RWPE1 (cell line): Measurements from ENCODE around the gene CCDC83.

ENCODE experiments used
- CTCF ChIA-PET: fragments of 350-600 bp; sonication (Branson Sonifier 250); formaldehyde crosslinking; extraction: SDS; loops from one replicate; lab custom pipeline; 2021; lab: Yijun Ruan, JAX
- POLR2A ChIA-PET: fragments of 400-600 bp; formaldehyde crosslinking; extraction: SDS; loops from one replicate; lab custom pipeline; 2020; ENCODE audit warnings: antibody characterized with exemption; ENCODE audit not compliant: low non-redundant PET; lab: Yijun Ruan, JAX
- DNase-seq: peaks from one replicate; pipeline ENCODE4 v3.0.0; 2012; ENCODE audit warnings: low spot score
- H3K27ac ChIP-seq: fragments of 450-650 bp; 2 replicates; pipeline ENCODE4 v1.5.1; 2017
- CTCF ChIP-seq: fragments of 450-650 bp; conservative IDR thresholded peaks from 2 replicates; pipeline ENCODE4 v1.5.1; 2017; ENCODE audit warnings: low read depth, mild to moderate bottlenecking

Gene CCDC83

GRCh38 chr11:85855341-85855656 lies at the start of gene CCDC83:
CCDC83 (plus strand) TSS chr11:85855383; CDS start chr11:85865124, 9,741 bp downstream.
- no peak for DNase-seq
- CTCF ChIA-PET, result interaction anchor here (0.5 to 1.5 kb wide), 22 partner anchors 8 to 553 kb away, joined by 3 to 9 read pairs (median 4); no protein-coding TSS in a partner anchor
- POLR2A ChIA-PET, result no interaction called here

GRCh38 chr11:85805387-85805786 lies 49.8 kb upstream of the CCDC83 start:
- ChIA-PET CTCF (interaction anchor here (0.7 kb wide), 1 partner anchor 162 kb away, joined by 3 read pairs; no protein-coding TSS in a partner anchor), POLR2A (no interaction called here)
- TF ChIP-seq CTCF, result no peak
- no peak for DNase-seq
- no peak overlapping the region for H3K27ac ChIP-seq

More at GRCh38 chr11:85855341-85855656, at the start of gene CCDC83:
- peak within 1 kb of the TSS; percentile 78 for H3K27ac ChIP-seq
- no peak for TF ChIP-seq CTCF

- CTCF ChIA-PET, result interaction anchor here (0.9 kb wide), 1 partner anchor 105 kb away, joined by 3 read pairs; no protein-coding TSS in a partner anchor
- POLR2A ChIA-PET, result no interaction called here
- H3K27ac ChIP-seq, result no peak overlapping the region
- DNase-seq, result no peak
- no peak for TF ChIP-seq CTCF
Measured at GRCh38 chr11:85806016-85806415, 49.2 kb upstream of the CCDC83 start.

- H3K27ac ChIP-seq, result peak overlapping the region; percentile 31; the same call in 1 of the 2 replicates
- DNase-seq, result no peak
- ChIA-PET POLR2A (no interaction called here), CTCF (interaction anchor here (0.9 kb wide), 1 partner anchor 106 kb away, joined by 3 read pairs; no protein-coding TSS in a partner anchor)
- no peak for TF ChIP-seq CTCF
Measured at GRCh38 chr11:85806876-85807275, 48.3 kb upstream of the CCDC83 start.

- CTCF ChIA-PET, result no interaction called here
- POLR2A ChIA-PET, result no interaction called here
- DNase-seq, result no peak
- H3K27ac ChIP-seq, result no peak overlapping the region
- no peak for TF ChIP-seq CTCF
Measured at GRCh38 chr11:85809191-85809590, 46.0 kb upstream of the CCDC83 start.

GRCh38 chr11:85809863-85810262 lies 45.3 kb upstream of the CCDC83 start:
- no peak for TF ChIP-seq CTCF
- ChIA-PET CTCF (no interaction called here), POLR2A (no interaction called here)
- H3K27ac ChIP-seq, result no peak overlapping the region
- no peak for DNase-seq
